IPS DF 6.9 (cell line): ENCODE data around the gene HEG1.
"Not testable (repeated sequence)": the region's sequence is repeated elsewhere in the genome, so short reads cannot be mapped to it uniquely, and the experiment has no call there.

Source experiments
- DNase-seq: peaks from one replicate; pipeline ENCODE4 v3.0.0-alpha.2; 2013; ENCODE audit warnings: low read depth, low spot score
- H3K27ac ChIP-seq: one replicate; pipeline ENCODE4 v1.5.1; 2013; ENCODE audit warnings: low read length, control low read depth
- H3K27me3 ChIP-seq: 2 replicates; pipeline ENCODE4 v1.6.1; 2013; ENCODE audit warnings: mild to moderate bottlenecking, low read length; ENCODE audit not compliant: control insufficient read depth, insufficient read depth
- H3K36me3 ChIP-seq: 2 replicates; pipeline ENCODE4 v1.6.1; 2013; ENCODE audit warnings: low read length; ENCODE audit not compliant: control insufficient read depth, insufficient read depth
- H3K4me1 ChIP-seq: 2 replicates; pipeline ENCODE4 v1.6.1; 2013; ENCODE audit warnings: low read length; ENCODE audit not compliant: control insufficient read depth, insufficient read depth
- H3K4me3 ChIP-seq: 2 replicates; pipeline ENCODE4 v1.5.1; 2013; ENCODE audit warnings: mild to moderate bottlenecking, low read length
- H3K9me3 ChIP-seq: 2 replicates; pipeline ENCODE4 v1.6.1; 2013; ENCODE audit warnings: low read length, inconsistent platforms; ENCODE audit not compliant: control insufficient read depth, insufficient read depth
- WGBS: extraction: QIAGEN DNeasy Blood & Tissue Kit; methylation state at CpG from one replicate; pipeline ENCODE4 v1.1.7; 2013; ENCODE audit warnings: mixed read lengths, missing lambda C conversion rate; ENCODE audit not compliant: insufficient read length, insufficient coverage; 5-methylcytosine and 5-hydroxymethylcytosine counted together

HEG1 gene

GRCh38 chr3:124957951-124958350 is 97.8 kb downstream of the HEG1 start:
- not testable (repeated sequence) for DNase-seq, H3K4me1 ChIP-seq, H3K9me3 ChIP-seq, H3K36me3 ChIP-seq, H3K27me3 ChIP-seq, H3K4me3 ChIP-seq, H3K27ac ChIP-seq
- no CpG with 5 or more reads among the region's 4 CpGs for WGBS

- Histone ChIP-seq H3K4me3 (no peak overlapping the region), H3K27me3 (no peaks in the 10 kb centered on the region), H3K27ac (no peak overlapping the region), H3K9me3 (no peaks in the 10 kb centered on the region), H3K36me3 (no peaks in the 10 kb centered on the region), H3K4me1 (no peaks in the 10 kb centered on the region)
- WGBS = no CpG with 5 or more reads among the region's 5 CpGs
- DNase-seq = no peak
Observed at GRCh38 chr3:124952282-124952855, 103.4 kb downstream of the HEG1 start.

- WGBS = no CpG with 5 or more reads among the region's 8 CpGs
- H3K36me3 ChIP-seq = no peaks in the 10 kb centered on the region
- no peaks in the 10 kb centered on the region for H3K9me3 ChIP-seq
- DNase-seq = no peak
- H3K4me1 ChIP-seq = no peaks in the 10 kb centered on the region
- H3K27ac ChIP-seq = no peak overlapping the region
- no peaks in the 10 kb centered on the region for H3K27me3 ChIP-seq
- H3K4me3 ChIP-seq = no peak overlapping the region
Observed at GRCh38 chr3:124951511-124952281, 104.1 kb downstream of the HEG1 start.

- Histone ChIP-seq H3K4me3 (no peak overlapping the region), H3K27ac (no peak overlapping the region), H3K9me3 (no peaks in the 10 kb centered on the region), H3K27me3 (no peaks in the 10 kb centered on the region), H3K36me3 (no peaks in the 10 kb centered on the region), H3K4me1 (no peaks in the 10 kb centered on the region)
- WGBS = no CpG with 5 or more reads among the region's 3 CpGs
- no peak for DNase-seq
Observed at GRCh38 chr3:124950026-124950425, 105.8 kb downstream of the HEG1 start.

- Histone ChIP-seq H3K27ac (no peak overlapping the region), H3K4me1 (no peaks in the 10 kb centered on the region), H3K27me3 (no peaks in the 10 kb centered on the region), H3K36me3 (no peaks in the 10 kb centered on the region), H3K4me3 (no peak overlapping the region), H3K9me3 (no peaks in the 10 kb centered on the region)
- no CpG with 5 or more reads among the region's 2 CpGs for WGBS
- DNase-seq = no peak
Observed at GRCh38 chr3:124942613-124943012, 113.2 kb downstream of the HEG1 start.

- H3K9me3 ChIP-seq = no peaks in the 10 kb centered on the region
- DNase-seq = no peak
- no peaks in the 10 kb centered on the region for H3K36me3 ChIP-seq
- WGBS = no CpG with 5 or more reads among the region's 12 CpGs
- no peaks in the 10 kb centered on the region for H3K4me1 ChIP-seq
- no peak overlapping the region for H3K4me3 ChIP-seq
- no peaks in the 10 kb centered on the region for H3K27me3 ChIP-seq
- H3K27ac ChIP-seq = no peak overlapping the region
Observed at GRCh38 chr3:124941771-124942170, 114.0 kb downstream of the HEG1 start.

GRCh38 chr3:124939661-124940060 is 116.1 kb downstream of the HEG1 start:
- Histone ChIP-seq H3K9me3 (no peaks in the 10 kb centered on the region), H3K27me3 (no peaks in the 10 kb centered on the region), H3K36me3 (no peaks in the 10 kb centered on the region), H3K27ac (no peak overlapping the region), H3K4me1 (no peaks in the 10 kb centered on the region), H3K4me3 (no peak overlapping the region)
- WGBS = no CpG with 5 or more reads among the region's 4 CpGs
- DNase-seq = no peak

GRCh38 chr3:124938896-124939295 is 116.9 kb downstream of the HEG1 start:
- WGBS = no CpG with 5 or more reads among the region's 5 CpGs
- no peak for DNase-seq
- Histone ChIP-seq H3K36me3 (no peaks in the 10 kb centered on the region), H3K9me3 (no peaks in the 10 kb centered on the region), H3K27me3 (no peaks in the 10 kb centered on the region), H3K27ac (no peak overlapping the region), H3K4me3 (no peak overlapping the region), H3K4me1 (no peaks in the 10 kb centered on the region)

- Histone ChIP-seq H3K9me3 (no peaks in the 10 kb centered on the region), H3K4me3 (no peak overlapping the region), H3K36me3 (no peaks in the 10 kb centered on the region), H3K4me1 (no peaks in the 10 kb centered on the region), H3K27ac (no peak overlapping the region), H3K27me3 (no peaks in the 10 kb centered on the region)
- no CpG with 5 or more reads among the region's 3 CpGs for WGBS
- DNase-seq = no peak
Observed at GRCh38 chr3:124937049-124937448, 118.7 kb downstream of the HEG1 start.

- H3K4me1 ChIP-seq = no peaks in the 10 kb centered on the region
- no peak overlapping the region for H3K4me3 ChIP-seq
- no peak overlapping the region for H3K27ac ChIP-seq
- H3K36me3 ChIP-seq = no peaks in the 10 kb centered on the region
- no peaks in the 10 kb centered on the region for H3K9me3 ChIP-seq
- no peaks in the 10 kb centered on the region for H3K27me3 ChIP-seq
- WGBS = no CpG with 5 or more reads among the region's 5 CpGs
- no peak for DNase-seq
Observed at GRCh38 chr3:124935794-124936542, 119.8 kb downstream of the HEG1 start.
